ENCODE data around the gene SLCO3A1.

Gene SLCO3A1

DNA sequence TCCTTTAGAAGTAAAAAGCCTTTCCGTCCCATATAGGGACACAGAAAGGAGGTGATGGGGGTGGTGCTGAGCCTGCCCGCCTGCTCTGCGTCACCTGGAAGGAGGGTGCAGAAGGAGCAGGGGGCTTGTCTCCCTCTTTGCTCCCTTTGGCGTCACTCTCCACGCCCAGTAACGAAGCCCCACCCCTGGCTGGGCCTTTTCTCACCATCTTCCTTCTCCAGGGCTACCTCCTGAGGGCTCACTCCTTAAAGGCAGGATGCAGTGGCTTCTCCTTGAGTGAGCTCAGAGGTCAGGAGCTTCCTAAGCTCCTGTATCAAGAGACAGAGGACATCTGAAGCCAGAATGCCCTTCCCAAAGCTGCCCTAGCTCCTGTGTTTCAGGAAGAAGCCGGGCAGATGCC is 31.5 kb downstream of the SLCO3A1 start:
- DNase-seq: no peak

DNA sequence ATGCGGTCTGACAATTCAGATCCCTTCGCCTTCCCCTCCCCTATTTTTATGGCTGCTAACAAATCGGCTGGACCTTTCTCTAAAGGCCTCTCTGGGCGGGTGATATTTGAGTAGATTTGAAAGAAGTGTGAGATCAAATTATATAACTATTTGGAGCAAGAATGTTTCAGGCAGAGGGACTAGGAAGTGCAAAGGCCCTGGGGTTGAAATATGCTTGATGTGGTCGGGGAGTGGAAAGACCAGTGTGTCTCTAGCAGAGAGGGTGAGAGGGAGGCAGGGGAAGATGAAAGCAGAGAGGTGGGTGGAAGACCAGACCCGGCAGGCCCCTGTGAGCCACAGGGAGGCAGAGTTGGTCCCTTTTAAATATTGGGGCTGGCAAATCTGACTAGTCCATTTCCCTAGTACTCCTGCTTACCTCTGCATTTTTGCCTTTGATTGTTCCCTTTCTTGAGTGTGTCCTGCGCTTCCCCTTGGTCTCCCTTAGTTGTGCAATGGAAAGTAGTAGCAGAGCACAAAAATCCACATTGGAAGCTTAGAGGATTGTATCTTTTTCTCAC is 32.3 kb downstream of the SLCO3A1 start:
- DNase-seq: no peak

DNA sequence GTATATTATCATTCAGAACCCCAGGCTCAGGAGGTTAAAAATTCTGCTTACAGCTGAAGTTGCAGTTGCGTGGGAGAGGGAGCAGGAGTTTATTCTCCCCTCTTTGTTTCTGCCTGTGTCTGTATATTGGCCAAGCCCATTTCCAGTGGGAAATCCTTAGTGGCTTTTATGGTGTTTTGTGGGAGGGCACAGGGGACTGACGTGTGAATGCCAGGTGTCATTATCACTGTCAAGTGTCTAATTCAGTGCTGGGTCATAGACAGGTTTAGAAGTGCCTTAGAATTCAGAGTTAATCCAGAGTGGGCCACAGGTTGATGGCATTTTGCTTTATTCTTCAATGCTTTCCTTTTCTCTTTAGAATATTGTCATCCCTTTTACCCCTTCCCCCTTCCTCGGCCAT is 33.4 kb downstream of the SLCO3A1 start:
- no peak for DNase-seq

DNA sequence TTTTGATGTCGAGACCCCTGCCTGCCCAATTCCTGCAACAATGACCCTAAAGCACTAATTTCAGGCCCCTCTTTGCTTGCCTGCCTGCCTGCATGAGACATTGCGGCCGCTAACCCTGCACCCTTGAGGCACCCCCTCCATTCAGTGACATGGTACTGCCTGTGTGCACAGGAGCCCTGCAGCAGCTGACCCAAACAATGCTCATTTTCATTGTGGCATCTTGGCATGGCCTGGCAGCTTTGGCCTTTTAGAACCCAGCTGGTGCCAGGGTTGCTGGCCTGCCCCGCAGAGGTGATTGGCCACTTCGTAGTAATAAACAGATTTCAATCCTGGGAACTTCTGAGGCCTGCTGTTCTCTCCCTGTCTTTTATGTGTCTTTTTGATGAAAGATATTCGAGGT is 33.8 kb downstream of the SLCO3A1 start:
- no peak for DNase-seq

DNA sequence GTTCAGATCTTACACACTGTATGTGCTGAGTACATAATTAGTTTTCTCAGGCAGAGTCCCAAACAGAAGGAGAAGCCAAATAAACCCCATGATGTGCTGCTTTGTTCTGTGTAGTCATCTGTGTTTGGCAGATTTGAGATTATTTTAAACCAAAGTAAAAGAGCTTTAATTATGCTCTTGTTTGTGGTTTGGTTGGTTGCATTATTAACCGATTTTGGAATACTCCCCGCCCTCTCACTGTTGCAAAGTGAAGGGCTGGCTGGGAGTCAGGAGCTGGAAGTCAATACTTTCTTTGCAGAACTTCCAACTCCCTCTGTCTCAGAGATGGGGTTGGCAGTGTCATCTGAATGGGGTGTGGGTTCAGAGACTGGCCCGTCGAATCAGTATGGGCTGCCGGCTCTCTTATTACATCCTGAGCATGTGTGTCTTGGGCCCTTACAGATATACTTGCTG is 34.4 kb downstream of the SLCO3A1 start:
- DNase-seq: no peak

DNA sequence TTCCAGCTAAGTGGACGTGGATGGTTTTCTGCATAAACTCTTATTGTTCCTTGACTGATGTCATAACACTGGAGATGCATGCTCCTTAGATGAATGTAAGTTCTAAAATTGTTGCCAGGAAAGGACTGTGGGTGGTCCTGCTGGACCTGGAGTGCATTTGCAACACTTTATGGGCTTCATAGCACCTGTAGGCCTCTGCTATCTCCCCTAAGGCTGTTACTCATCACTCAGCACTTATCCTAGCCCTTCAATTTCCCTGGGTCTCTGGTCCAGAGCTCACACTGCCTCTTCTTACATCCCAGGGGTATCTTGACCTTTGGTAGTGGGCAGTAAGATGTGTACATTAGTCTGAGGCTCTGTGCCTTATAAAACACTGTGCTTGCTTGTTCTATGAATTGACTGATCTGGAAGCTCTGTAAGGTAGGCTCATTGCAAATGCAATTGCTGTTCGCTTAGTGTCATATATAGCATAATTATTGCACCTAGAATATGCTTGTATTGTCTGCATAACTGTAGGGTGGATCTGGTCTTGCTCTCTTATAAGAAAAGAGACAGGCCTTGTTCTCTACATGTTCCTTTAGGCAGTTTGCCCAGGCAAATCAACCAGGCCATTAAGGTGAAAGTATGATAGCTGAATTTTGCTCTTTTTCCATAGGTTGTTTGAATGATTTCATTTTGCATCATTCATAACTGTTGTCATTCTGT is 35.8 kb downstream of the SLCO3A1 start:
- no peak for DNase-seq

DNA sequence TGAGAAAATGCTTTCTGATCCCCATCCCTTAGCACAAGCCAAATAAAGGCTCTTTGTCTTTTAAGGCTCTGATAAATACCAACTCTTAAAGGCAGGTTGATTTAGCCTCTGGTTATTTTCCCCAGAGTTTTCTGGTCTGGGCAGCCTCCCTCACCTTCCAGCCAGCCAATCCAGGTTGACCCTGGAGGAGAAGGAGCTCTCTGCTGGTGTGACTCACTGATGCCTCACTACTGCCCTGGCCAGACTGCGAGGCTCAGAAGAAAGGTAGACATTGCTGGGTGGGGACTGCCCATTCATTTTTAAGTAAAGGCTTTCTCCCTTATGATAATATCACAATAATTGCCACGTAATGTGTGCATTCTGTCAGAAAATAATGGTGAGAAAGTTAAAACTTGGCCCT is 37.1 kb downstream of the SLCO3A1 start:
- no peak for DNase-seq

DNA sequence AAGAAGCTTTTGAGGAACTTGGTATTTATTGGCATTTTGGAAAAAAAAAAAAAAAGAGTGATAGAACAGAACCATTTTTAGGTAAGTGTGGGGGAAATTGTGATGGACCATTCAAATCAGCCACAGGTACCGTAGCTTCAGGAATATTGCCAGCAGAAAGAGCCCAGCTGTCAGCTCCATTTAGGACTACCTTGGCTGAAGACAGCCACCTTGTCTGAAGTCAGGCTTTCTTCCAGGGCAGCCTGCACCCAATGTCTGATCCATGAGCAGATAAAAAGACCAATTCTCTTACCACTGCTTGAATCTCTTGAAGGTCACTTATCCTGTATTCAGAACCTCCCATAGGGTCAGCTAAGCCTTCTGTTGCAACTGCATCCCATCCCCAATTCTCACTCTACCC is 37.6 kb downstream of the SLCO3A1 start:
- DNase-seq: no peak

DNA sequence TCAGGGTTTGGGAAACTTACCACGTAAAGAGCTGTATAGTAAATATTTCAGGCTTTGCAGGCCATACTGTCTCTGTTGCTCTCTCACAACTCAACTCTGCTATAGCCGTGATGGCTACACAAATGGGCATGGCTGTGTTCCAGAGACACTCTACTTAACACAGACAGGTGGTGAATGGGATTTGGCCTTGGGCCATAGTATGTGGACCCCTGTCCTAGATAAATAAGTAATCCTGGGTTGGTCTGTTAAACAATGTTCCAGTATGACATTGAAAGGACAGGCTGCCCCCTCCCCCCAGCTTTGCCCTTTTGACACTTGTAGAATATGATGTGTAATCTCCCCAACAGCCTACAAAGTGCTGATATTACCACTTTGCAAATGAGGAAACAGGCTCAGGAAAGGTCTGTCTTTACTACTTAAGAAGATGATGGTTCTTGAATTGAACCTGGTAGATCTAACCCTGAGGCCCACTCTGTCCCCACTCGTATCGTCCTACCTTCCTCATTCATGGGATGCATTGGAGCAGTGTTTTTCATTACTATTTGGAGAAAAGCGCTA is 38.4 kb downstream of the SLCO3A1 start:
- no peak for DNase-seq

DNA sequence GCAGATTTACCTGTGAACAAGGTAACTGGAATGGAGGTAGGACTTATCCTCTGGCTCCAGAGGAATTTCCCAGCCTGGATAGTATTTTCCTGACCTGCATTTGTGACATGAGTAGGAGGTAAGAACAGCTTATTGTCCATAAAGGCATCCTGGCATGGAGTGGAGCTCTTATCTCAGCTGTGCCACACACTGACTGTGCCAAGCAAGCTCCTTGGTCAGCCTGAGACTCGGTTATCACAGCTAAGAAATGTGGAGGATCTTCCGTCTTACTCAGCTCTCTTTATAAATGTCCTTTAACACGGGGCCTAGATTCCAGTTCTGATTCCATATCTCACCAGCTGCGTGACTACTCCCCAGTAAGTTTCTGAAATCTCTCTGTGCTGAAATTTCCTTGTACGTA is 38.9 kb downstream of the SLCO3A1 start:
- no peak for DNase-seq

DNA sequence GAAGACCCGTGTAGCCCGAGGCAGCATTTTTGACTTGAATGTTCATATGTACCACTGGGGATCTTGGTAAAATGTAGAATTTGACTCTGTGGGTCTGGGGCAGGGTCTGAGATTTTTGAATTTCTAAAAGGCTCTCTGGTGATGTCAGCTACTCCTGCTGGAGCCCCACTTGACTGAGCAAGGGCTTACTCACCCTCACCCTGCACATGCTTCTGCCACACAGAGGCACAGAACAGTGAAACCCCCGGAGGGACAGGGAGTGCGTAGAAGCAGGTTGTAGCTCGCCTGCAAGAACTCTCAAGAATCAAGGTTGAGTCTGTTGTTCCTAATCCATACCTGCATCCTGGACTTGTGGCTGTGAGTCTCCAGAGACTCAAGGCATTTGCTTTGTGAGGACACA is 41.1 kb downstream of the SLCO3A1 start:
- DNase-seq: no peak

DNA sequence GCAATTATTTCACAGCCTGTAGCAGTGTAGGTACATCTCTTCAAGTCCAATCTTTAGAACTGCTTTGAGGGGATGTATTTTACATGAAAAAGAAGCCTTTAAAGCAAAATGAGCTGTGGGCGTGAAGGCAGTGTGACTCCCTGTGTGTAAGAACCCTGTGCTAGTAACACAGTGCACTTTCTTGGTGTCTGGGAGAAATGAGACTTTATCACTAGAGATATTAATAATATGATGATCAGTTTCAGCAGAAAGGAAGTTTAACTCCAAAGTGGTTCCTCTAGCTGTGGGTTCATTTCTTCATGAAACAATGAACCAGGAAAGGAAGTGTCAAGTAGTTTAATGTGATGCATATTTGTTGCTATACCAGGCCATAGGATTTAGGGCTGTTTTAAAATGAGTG is 41.5 kb downstream of the SLCO3A1 start:
- no peak for DNase-seq

DNA sequence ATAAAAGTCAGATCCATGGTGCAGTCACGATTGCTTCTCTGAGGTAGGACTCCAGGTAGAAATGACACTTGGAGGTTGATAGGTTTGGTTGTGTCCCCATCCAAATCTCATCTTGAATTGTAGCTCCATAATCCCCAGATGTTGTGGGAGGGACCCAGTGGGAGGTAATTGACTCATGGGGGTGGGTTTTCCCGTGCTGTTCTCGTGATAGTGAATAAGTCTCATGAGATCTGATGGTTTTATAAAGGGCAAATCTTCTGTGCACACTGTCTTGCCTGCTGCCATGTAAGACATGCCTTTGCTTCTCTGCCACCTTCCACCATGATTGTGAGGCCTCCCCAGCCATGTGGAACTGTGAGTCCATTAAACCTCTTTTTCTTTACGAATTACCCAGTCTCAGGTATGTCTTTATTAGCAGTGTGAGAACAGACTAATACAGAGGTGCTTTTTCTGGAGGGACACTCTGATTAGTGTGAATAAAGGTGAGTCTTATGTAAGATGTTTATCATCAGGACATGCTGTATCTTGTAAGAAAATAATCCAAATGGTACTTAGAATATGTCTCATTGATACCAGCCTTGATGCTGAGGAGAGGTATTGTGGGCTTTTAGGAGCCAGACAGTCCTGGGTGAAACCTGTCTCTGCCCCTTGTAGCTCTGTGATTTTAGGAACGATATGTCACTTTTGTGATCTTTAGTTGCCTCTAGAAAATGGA is 43.0 kb downstream of the SLCO3A1 start:
- no peak for DNase-seq

DNA sequence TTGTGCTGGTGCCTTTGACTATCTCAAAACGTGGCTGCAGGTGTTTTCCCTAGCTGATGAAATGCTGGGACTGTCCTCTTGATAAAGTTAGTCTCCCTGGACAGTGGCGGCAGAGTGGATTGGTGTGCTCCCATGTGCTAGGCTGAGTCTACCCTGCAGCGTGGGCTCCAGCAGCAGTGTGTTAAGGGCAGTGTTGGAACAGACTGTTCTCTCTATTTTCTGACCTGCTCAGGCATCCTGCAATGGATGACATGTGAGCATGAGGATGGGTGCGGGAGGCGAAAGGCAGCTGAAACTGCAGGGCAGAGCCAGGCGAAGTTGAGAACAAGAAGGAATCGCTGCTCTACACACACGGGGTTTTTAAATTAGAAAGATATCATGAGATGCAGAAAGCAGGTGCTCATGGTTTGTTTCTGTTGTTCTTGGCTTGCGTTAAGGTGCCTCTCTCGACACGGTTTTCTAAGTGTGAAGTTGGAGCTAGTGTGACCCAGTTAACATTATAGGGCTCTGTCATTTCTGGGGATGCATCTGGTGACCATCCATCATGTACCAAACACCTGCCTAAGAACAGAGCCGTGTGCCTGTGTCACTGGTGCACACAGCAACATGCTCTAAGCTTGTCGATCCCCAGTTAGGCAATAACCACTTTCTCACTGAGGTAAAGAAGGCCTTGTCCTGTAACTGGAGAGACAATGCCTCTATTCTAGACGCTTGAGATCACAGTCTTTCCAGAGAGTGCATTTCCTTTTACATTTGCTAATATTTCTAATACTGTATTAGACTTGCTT is 44.3 kb downstream of the SLCO3A1 start:
- DNase-seq: no peak

DNA sequence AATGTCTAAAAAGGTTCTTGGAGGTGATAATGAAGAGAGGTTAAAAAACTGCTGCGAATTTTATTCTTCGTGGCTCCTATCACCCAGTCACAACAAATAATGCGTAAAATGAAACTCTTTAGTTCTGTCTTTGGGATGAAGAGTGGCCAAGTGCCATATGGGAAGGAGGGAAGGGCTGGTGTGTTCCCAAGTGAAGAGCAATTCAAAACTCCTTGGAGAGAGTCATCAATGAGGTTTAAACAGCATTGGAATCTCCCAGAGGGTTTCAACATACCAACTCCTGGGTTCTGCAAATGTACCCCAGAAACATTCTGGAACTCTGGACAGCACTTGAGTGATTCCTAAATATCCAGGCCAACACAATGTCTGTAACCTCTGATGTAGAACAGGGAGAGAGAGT is 45.3 kb downstream of the SLCO3A1 start:
- DNase-seq: no peak

DNA sequence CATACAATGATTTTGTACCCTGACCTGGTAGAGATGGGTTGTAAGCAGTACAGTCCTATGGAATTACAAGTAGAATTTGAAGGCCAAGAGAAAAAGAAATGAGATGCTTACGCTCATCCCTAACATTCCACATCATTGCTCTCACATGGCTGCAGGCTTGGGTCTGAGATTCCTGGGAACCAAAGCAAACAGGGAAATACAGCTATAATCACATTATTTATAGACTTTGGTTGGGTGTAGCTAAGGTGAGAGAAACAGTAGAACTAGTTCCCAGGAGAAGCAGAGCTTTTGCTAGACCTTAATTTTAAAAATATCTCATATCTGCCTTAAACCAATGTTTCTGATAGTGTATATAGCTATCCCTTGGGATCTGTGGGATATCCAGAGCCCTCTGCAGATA is 51.4 kb downstream of the SLCO3A1 start:
- DNase-seq: no peak

DNA sequence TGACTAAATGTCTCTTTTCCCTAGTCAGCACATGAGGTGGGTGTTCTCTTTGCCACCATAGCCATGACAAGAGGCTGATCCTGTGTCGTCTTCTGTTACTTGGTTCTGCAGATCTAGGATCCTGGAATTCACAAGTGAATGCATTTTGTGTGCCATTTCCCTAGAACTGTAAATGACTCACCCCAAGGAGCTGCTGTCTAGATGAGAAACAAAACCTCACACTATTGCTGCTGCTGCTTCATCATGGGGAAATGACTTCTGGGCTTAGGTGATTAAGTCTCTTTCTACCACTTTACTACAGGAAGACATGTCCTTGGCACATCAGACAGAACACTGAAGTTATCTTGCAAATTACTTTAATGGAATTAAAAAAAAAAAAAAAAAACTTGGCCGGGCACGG is 54.9 kb downstream of the SLCO3A1 start:
- no peak for DNase-seq

DNA sequence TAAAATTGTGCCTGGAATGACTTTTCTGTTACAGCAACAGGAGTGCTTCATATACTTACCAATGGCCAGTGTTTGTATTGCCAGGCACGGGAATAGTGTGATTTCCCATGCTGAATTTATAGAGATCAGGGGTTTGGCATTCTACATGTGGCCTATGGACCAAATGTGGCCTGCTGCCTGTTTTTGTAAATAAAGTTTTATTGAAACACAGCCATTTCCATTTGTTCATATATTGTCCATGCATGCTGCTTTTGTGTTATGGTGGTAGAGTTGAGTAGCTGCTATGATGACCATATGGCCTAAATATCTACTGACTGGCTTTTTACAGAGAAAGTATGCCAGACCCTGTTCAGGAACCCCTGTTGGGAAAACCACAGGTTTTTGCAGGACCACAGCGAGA is 55.6 kb downstream of the SLCO3A1 start:
- no peak for DNase-seq

DNA sequence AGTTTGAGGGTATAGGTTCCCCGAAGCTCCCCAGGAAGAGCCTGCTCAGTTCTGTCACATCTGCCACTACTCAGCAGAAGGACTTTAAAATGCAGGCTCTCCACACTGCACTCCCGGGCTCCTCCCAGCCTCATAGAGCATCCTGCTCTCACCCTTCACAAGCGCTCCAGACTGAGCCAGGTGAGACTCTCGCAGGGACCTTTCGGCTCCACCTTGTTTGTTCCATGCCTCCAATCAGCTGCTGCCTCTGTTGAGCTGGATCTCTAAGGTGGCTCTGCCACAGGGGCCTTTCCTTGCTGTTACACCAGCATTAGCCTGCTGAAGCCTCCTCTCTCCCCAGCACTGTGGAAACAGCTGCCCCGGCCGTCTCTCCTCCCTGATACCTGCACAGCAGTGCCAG is 56.1 kb downstream of the SLCO3A1 start:
- no peak for DNase-seq

DNA sequence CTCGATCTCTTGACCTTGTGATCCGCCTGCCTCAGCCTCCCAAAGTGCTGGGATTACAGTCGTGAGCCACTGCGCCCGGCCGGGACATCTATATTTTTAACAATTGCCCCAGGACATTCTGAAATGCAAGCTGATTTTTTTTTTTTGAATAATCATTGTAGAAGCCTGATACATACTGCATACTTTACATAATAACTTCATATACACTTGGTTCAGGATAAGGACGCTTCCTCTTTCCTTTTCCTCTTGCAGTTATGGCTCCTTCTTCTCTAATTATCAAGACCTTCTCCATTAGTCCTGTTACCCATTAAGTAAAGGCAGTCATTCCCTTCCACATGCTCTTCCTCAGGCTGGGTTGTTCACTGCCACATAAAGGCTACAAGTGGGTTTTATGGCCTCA is 58.3 kb downstream of the SLCO3A1 start:
- no peak for DNase-seq

DNA sequence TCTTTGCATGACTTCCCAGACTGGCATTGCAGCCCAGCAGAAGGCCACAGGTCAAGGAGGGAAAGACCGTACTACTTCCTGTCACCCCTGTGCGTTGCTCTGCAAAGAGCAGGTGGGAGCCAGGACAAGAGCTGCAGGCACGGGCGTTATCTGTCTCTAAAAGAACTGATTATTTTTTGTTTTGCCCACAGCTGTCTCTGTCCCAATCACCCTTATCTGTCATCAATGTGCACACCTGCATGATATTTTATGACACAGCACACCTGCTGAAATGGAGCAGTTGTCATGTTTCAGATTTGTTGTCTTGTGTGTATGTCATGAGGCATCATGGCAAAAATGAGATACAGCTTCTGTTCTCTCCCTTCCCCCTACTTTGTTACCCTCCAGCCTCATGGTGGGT is 58.8 kb downstream of the SLCO3A1 start:
- no peak for DNase-seq

DNA sequence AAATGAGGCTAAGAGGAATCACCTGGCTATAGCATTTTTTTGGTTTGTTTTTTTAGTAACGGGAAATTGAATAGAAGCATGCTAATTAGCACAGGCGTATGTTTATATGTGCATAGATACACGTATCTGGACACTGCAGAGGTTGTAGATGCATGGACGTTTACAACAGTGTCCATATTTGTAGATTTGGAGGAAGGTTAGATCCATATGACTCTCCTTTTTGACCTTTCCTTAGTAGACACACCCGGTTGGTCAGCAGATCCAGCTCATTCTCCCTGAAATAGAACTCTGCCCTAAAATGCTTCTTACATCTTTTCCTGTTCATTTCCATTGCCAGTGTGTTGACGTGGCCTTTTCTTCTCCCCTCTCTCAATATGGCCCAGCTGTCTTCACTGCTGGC is 60.1 kb downstream of the SLCO3A1 start:
- no peak for DNase-seq

DNA sequence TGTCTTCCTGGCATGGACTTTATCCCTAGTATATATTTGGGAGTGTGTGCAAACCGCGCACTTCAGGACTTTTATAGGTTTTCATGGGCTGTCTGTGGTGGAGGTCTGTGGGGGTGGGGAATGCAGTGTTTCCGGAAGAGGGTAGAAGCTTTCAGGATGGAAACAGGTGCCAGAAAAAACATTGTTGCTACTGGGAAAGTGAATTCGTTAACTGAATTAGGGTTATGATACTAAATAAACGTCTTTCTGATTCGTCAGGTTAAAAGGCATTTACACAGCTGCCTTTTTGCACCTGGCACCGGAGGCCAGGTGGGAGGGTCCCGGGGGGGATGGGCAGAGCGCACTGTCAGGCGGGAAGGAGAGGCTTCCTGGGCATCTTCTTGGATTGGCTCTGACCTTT is 62.1 kb downstream of the SLCO3A1 start:
- no peak for DNase-seq

All from activated T-cell treated with anti-CD3 and anti-CD28 coated beads for 4 hours (primary cell).